Heart left ventricle (tissue), 13 donors: Measurements from ENCODE around the gene ST6GALNAC4.

Experiments
- POLR2A ChIP-seq, 2 donors: fragments of 450-650 bp; IDR thresholded peaks; one replicate each; pipeline ENCODE4 v1.6.1; 2017; ENCODE audit warnings: antibody characterized with exemption in 2 of 2, mild to moderate bottlenecking in 2 of 2, moderate library complexity in 2 of 2
- TF ChIP-seq, protein P1 (sequence below), 12 donors: fragments of 200-600 bp; sonication (generic) in 4 of 12; IDR thresholded peaks; one replicate each; pipeline versions ENCODE4 v1.5.0 to v1.8.0; 2018 to 2022; ENCODE audit warnings: antibody characterized with exemption in 12 of 12, mild to moderate bottlenecking in 5 of 12
- donor health status: ischemic (EF 13 %, LVEDD 7.1; RV severe dilation, severe dysfunction).
- donor health status: DM: no; HTN: yes; CAD: no.
- donor health status: DM: no; HTN: no; CAD: no.
- donor health status: ischemic (EF 25% LVEDD 6.9; RV normal size, moderate dysfunction).
- donor health status: ischemic (EF 25% LVEDD 5.7; RV mildly dilated, moderate dysfunction).
- donor health status: ischemic (EF 35%, LVEDD 5.7; RV mildly dilated, moderate dysfunction).
- donor health status: nonischemic (EF 11% LVEDD 7.7; RV severe dilation, severe dysfunction).
- donor health status: DM: yes; HTN: yes; CAD: no.
- donor health status: PGD.
- donor health status: ischemic (EF 29% LVEDD 5.4; RV normal size, mild dysfunction).
- donor health status: nonischemic (EF 23%, LVEDD 6.1; RV moderate dilation, normal function).

- TF ChIP-seq, protein P1, sequence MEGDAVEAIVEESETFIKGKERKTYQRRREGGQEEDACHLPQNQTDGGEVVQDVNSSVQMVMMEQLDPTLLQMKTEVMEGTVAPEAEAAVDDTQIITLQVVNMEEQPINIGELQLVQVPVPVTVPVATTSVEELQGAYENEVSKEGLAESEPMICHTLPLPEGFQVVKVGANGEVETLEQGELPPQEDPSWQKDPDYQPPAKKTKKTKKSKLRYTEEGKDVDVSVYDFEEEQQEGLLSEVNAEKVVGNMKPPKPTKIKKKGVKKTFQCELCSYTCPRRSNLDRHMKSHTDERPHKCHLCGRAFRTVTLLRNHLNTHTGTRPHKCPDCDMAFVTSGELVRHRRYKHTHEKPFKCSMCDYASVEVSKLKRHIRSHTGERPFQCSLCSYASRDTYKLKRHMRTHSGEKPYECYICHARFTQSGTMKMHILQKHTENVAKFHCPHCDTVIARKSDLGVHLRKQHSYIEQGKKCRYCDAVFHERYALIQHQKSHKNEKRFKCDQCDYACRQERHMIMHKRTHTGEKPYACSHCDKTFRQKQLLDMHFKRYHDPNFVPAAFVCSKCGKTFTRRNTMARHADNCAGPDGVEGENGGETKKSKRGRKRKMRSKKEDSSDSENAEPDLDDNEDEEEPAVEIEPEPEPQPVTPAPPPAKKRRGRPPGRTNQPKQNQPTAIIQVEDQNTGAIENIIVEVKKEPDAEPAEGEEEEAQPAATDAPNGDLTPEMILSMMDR (IDR thresholded peaks at IDR 0.05) = no peak
- no peak for TF ChIP-seq POLR2A (IDR thresholded peaks at IDR 0.05)
These were observed 27.9 kb upstream of the ST6GALNAC4 start for GRCh38 chr9:127944586-127945218.
